ENCODE data around the gene TUSC2.

The TUSC2 gene

DNA sequence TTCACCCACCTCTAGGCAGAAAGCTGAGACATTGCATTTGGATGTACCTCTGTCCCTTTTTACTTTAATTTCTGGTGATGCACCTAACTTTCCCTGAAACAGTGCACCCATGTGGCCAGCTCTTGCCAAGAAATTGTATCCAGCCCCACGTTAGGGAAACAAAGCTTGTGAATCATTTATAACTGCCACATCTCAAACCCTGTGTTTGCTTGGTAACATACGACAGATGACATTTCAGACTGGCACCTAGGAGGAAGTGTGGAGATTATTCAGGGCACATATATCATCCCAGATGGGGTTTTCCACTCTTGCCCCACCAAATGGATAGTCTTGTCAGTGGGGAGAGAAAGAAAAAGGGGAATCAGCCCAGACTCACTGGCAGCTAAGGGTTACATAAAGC lies 24.8 kb upstream of the TUSC2 start:
- Histone ChIP-seq H3K36me3 (replicated peaks) (peaks cover 26% of the 10 kb centered on the region), H3K4me3 (ENCODE audit: low read depth, low read length) (no peak overlapping the region), H3K27me3 (replicated peaks) (no peaks in the 10 kb centered on the region), H3K27ac (peak overlapping the region; percentile 15)
- no peak for DNase-seq
- TF ChIP-seq, protein P1, sequence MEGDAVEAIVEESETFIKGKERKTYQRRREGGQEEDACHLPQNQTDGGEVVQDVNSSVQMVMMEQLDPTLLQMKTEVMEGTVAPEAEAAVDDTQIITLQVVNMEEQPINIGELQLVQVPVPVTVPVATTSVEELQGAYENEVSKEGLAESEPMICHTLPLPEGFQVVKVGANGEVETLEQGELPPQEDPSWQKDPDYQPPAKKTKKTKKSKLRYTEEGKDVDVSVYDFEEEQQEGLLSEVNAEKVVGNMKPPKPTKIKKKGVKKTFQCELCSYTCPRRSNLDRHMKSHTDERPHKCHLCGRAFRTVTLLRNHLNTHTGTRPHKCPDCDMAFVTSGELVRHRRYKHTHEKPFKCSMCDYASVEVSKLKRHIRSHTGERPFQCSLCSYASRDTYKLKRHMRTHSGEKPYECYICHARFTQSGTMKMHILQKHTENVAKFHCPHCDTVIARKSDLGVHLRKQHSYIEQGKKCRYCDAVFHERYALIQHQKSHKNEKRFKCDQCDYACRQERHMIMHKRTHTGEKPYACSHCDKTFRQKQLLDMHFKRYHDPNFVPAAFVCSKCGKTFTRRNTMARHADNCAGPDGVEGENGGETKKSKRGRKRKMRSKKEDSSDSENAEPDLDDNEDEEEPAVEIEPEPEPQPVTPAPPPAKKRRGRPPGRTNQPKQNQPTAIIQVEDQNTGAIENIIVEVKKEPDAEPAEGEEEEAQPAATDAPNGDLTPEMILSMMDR (IDR thresholded peaks at IDR 0.05; ENCODE audit: low read depth, low read length, missing control alignments), result peak; percentile 58
- in situ Hi-C loops (cut with HindIII; ENCODE audit: low pct_ligation_motif_present, low sequenced_read_pairs), result no loop called here

DNA sequence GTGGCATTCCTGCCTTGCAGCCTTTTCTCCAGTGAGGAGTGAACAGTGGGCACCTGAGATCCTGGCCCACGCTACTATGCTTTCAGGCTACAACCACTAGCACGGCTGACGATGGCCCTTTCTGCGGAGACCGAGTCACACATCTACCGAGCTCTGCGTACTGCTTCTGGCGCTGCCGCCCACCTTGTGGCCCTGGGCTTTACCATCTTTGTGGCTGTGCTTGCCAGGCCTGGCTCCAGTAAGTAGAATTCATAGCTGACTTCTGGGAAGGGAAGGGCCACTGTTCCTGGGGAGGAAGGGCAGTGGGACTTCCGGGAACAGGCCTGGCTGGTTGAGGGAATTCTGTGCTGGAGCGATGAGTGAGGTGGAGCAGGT lies 23.3 kb upstream of the TUSC2 start:
- TF ChIP-seq, protein P1 (IDR thresholded peaks at IDR 0.05; ENCODE audit: low read depth, low read length, missing control alignments), result no peak
- no peak for DNase-seq
- Histone ChIP-seq H3K4me3 (ENCODE audit: low read depth, low read length) (peak overlapping the region; percentile 96), H3K36me3 (replicated peaks) (peaks cover 29% of the 10 kb centered on the region), H3K27me3 (replicated peaks) (no peaks in the 10 kb centered on the region), H3K27ac (no peak overlapping the region)
- in situ Hi-C loops (cut with HindIII; ENCODE audit: low pct_ligation_motif_present, low sequenced_read_pairs), result no loop called here

DNA sequence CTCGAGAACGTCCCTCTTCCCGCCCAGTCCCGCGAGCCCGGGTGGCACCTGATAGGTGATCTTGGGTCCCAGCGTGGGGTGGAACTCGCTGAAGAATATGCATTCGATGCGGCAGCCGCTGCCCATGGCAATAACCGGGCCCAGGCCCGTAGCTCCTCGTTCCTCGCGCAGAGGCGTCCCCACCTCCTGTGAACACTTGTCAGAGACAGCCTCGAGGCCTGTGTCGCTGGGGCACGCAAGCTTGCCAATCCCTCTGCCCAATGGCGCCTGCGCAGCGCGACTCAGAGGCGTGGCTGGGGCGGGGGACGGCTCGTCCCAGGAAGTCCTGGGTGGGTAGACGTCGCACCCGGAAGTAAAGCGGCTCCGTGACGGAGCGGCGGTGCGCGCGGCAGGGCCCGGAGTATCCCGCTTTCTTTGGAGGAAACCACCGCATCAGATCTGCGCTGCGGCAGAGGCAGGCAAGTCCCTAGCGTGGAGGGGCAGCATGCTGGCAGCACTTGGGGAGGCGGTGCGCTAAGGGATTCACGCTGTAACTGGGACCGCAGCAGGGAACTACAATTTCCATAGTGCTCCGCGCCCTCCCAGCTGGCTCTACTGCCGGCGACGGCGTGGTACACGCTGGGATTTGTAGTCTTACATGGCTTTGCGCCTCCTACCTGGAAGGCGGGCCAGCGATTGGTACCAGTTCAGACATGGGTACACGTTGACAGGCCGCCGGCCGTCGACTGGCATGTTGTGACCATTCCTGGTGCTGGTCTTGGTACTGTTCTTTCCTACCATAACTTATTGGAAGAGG lies 22.7 kb upstream of the TUSC2 start, which contains the start of the genes CYB561D2 and NPRL2:
Gene CYB561D2, plus strand, starts transcription at position 336 of the 796 bp plus-strand sequence. CDS start 572 bp downstream, outside the sequence.
Gene NPRL2, minus strand, starts transcription at position 249 of the 796 bp plus-strand sequence. Its CDS starts 123 bp downstream, at position 126.
- H3K27me3 ChIP-seq (replicated peaks), result no peaks in the 10 kb centered on the region
- DNase-seq, result peak; percentile 85
- H3K36me3 ChIP-seq (replicated peaks), result peaks cover 29% of the 10 kb centered on the region
- TF ChIP-seq, protein P1 (IDR thresholded peaks at IDR 0.05; ENCODE audit: low read depth, low read length, missing control alignments), result no peak
- peak within 1 kb of the TSS; percentile 83 for H3K27ac ChIP-seq
- H3K4me3 ChIP-seq (ENCODE audit: low read depth, low read length), result peak within 1 kb of the TSS; percentile 96
- in situ Hi-C loops (cut with HindIII; ENCODE audit: low pct_ligation_motif_present, low sequenced_read_pairs), result no loop called here

DNA sequence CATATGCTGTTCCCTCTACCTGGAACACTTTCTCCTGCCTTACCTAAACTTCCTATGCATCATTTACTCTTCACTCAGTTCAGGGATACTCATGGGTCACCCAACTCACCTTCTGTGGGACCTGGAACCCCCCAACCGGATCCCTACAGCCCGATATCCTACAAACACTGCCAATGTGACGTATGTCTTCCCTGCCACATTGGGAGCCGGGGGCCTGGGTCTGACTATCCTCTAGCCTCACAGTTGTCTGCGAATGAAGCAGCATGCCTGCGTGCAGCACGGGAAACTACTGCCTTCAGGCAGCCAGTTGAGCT lies 22.1 kb upstream of the TUSC2 start:
- DNase-seq, result no peak
- peaks cover 26% of the 10 kb centered on the region for H3K36me3 ChIP-seq (replicated peaks)
- peak overlapping the region; percentile 83 for H3K27ac ChIP-seq
- H3K27me3 ChIP-seq (replicated peaks), result no peaks in the 10 kb centered on the region
- TF ChIP-seq, protein P1 (IDR thresholded peaks at IDR 0.05; ENCODE audit: low read depth, low read length, missing control alignments), result no peak
- peak overlapping the region; percentile 96 for H3K4me3 ChIP-seq (ENCODE audit: low read depth, low read length)
- in situ Hi-C loops (cut with HindIII; ENCODE audit: low pct_ligation_motif_present, low sequenced_read_pairs), result no loop called here

DNA sequence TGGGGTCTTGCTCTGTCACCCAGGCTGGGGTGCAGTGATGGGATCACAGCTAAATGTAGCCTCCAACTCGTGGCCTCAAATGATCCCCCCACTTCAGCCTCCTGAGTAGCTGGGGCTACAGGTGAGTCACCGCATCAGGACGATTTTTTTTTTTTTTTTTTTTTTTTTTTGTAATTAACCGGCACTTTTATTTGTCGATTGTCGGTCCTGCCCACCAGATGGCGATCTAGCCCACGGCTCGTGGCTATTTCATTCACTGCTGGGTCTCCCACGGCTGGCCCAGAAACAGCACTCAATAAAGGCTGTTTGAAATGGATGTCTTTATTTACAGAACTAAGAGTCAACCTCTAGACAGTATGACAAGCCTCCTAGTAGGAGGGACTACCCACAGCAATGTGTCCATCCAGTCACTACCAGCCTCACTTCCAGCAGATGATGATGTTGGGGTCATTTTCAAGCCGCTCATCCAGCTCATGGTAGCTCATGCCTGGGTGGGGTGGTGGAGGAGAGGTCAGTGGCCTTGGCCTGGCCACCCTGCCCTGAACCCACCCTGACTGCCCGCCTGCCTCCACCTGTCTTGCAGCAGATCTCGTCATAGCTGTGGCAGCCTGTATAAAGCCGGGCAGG lies 19.3 kb upstream of the TUSC2 start:
- Histone ChIP-seq H3K4me3 (ENCODE audit: low read depth, low read length) (no peak overlapping the region), H3K27me3 (replicated peaks) (no peaks in the 10 kb centered on the region), H3K36me3 (replicated peaks) (peaks cover 2% of the 10 kb centered on the region), H3K27ac (no peak overlapping the region)
- TF ChIP-seq, protein P1 (IDR thresholded peaks at IDR 0.05; ENCODE audit: low read depth, low read length, missing control alignments), result peak; percentile 74
- DNase-seq, result peak; percentile 49
- in situ Hi-C loops (cut with HindIII; ENCODE audit: low pct_ligation_motif_present, low sequenced_read_pairs), result no loop called here

All from brain microvascular endothelial cell (primary cell).